ENCODE measurements around the gene MED19.

MED19 gene

DNA sequence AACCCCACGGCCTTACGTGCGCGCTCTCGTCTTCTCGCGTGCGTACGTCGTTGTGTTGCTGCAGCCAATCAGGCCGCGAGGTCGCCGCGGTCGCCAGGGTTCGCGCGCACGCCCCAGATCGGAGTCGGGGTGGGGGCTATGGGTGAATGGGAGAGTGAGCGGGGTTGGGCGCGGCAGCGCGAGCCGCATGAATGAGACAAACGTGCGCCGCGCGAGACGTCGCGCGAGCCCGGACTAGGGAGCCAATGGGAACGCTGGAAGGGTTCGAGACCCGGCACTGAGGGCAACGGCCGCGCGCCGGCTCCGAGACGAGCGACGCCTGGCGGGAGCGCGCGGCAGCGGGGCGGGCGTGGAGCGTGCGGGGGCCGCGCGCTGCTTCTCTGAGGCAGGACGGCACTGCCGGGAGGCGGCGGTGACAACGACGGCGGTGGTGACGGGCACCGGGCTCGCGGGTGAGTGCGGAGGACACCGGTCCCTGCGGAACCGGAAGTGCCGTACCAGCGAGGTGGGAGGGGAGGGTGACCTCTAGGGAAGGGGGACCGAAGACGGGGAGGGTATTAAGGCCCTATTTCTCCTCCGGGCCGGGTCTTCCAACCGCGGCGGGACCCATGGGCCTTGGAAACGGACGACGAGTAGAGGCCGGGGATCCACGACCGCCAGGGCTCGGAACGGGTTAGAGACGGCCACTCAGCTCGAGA is 44.1 kb downstream of the MED19 start, which contains the start of gene ZDHHC5:
Gene ZDHHC5 (plus strand): TSS at position 379 of the 698 bp plus-strand sequence. CDS start 4,977 bp downstream, outside the sequence.
- peak; percentile 99 for DNase-seq
- Histone ChIP-seq H3K27ac (peak within 1 kb of the TSS; percentile 92 to 95), H3K9me3 (no peaks in the 10 kb centered on the region), H3K36me3 (peaks cover 9 to 18% (median 12%) of the 10 kb centered on the region in 3 donors), H3K4me1 (peaks cover 0 to 26% (median 18%) of the 10 kb centered on the region in 4 donors), H3K27me3 (no peaks in the 10 kb centered on the region), H3K4me3 (peak within 1 kb of the TSS; percentile 72 to 76)
- TF ChIP-seq, protein P1, sequence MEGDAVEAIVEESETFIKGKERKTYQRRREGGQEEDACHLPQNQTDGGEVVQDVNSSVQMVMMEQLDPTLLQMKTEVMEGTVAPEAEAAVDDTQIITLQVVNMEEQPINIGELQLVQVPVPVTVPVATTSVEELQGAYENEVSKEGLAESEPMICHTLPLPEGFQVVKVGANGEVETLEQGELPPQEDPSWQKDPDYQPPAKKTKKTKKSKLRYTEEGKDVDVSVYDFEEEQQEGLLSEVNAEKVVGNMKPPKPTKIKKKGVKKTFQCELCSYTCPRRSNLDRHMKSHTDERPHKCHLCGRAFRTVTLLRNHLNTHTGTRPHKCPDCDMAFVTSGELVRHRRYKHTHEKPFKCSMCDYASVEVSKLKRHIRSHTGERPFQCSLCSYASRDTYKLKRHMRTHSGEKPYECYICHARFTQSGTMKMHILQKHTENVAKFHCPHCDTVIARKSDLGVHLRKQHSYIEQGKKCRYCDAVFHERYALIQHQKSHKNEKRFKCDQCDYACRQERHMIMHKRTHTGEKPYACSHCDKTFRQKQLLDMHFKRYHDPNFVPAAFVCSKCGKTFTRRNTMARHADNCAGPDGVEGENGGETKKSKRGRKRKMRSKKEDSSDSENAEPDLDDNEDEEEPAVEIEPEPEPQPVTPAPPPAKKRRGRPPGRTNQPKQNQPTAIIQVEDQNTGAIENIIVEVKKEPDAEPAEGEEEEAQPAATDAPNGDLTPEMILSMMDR (IDR thresholded peaks at IDR 0.05), result peak; percentile 47 to 48
- intact Hi-C loops (cut with DNase I; ENCODE audit: low total_unique reads), result loop anchor here (5.0 to 10.0 kb wide), 3 partner anchors 47 to 909 kb away; partner anchors contain the start of genes LPXN, MED19, TMX2 and ZFP91

DNA sequence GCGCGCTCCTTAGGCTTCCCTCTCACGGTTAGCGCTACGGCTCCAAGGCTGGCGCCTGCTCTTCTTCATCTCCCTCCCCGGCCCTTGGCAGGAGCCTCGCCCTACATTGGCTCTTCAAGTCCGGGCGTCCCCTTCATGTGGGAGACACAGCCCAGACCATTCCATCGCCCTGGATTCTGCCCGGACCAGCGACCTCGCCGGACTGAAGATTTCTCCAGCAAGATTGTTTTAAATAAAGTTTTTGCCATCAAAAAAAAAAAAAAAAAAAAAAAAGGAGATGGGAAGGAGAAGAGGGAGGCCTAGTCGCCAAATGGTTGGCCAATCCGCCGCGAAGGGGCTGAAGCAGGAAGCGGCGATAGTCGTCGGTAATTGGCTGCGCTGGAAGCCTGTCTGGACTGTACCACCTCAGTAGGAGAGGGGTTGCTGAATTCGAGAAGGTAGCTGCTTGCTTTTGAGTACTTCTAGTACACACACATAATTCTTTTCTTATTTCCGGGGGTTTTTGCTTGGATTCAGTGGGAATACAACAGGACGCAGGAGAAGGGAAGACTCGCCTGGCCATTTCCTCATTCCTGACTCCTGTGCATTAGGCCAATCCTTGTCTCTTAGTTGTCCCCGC is 44.8 kb downstream of the MED19 start:
- Histone ChIP-seq H3K36me3 (peaks cover 3 to 18% (median 9%) of the 10 kb centered on the region in 3 donors), H3K4me1 (peaks cover 0 to 26% (median 18%) of the 10 kb centered on the region in 4 donors), H3K4me3 (peak overlapping the region; percentile 72 to 76), H3K27ac (peak overlapping the region; percentile 92 to 95), H3K9me3 (no peaks in the 10 kb centered on the region), H3K27me3 (no peaks in the 10 kb centered on the region)
- intact Hi-C loops (cut with DNase I; ENCODE audit: low total_unique reads), result loop anchor here (5.0 to 10.0 kb wide), 3 partner anchors 48 to 910 kb away; partner anchors contain the start of genes LPXN, MED19, TMX2 and ZFP91
- TF ChIP-seq, protein P1 (IDR thresholded peaks at IDR 0.05), result peak in 1 of 2 experiments; percentile 12
- DNase-seq, result peak; percentile 99

DNA sequence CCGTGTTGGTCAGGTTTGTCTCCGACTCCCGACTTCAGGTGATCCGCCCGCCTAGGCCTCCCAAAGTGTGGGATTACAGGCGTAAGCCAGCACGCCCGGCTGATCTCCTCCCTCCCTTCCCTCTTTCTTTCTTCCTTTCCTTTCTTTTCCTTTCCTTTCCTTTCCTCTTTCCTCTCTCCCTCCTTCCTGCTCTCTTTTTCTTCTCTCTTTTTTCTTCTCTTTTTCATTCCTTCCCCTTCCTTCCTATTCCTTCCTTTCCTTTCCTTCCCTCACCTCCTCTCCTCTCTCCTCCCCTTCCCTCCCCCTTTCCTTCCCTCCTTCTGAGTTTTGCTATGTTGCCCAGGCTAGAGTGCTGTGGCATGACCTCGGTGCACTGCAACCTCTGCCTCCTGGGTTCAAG is 48.0 kb downstream of the MED19 start:
- intact Hi-C loops (cut with DNase I; ENCODE audit: low total_unique reads), result loop anchor here (5.0 to 10.0 kb wide), 3 partner anchors 51 to 327 kb away; partner anchors contain the start of genes MED19, P2RX3, SSRP1 and TMX2
- TF ChIP-seq, protein P1 (IDR thresholded peaks at IDR 0.05), result no peak
- Histone ChIP-seq H3K9me3 (no peaks in the 10 kb centered on the region), H3K27me3 (no peaks in the 10 kb centered on the region), H3K4me3 (no peak overlapping the region), H3K27ac (no peak overlapping the region), H3K4me1 (peaks cover 0 to 19% (median 8%) of the 10 kb centered on the region in 4 donors), H3K36me3 (peaks cover 30 to 40% (median 36%) of the 10 kb centered on the region in 3 donors)
- no peak for DNase-seq

DNA sequence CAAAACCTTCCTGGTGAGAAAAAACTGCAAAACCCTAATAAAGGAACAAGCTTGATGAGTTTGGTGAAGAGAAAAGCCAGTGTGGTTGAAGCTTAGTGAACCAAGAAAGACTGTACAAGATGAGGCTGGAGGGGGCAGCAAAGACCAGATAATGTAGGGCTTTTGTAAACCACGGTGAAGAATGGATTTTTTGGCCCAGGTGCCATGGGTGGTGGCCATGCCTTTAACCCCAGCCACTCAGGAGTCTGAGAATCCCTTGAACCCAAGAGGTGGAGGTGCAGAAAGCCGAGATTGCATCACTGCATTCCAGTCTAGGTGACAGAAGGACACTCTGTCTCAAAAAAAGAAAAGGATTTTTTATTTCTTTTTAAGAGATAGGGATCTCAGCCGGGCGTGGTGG is 49.1 kb downstream of the MED19 start:
- intact Hi-C loops (cut with DNase I; ENCODE audit: low total_unique reads), result loop anchor here (5.0 to 10.0 kb wide), 3 partner anchors 52 to 326 kb away; partner anchors contain the start of genes MED19, P2RX3, SSRP1 and TMX2
- Histone ChIP-seq H3K36me3 (peaks cover 30 to 40% (median 36%) of the 10 kb centered on the region in 3 donors), H3K4me3 (no peak overlapping the region), H3K27me3 (no peaks in the 10 kb centered on the region), H3K9me3 (no peaks in the 10 kb centered on the region), H3K4me1 (peaks cover 0 to 28% (median 16%) of the 10 kb centered on the region in 4 donors), H3K27ac (no peak overlapping the region)
- TF ChIP-seq, protein P1 (IDR thresholded peaks at IDR 0.05), result no peak
- no peak for DNase-seq

DNA sequence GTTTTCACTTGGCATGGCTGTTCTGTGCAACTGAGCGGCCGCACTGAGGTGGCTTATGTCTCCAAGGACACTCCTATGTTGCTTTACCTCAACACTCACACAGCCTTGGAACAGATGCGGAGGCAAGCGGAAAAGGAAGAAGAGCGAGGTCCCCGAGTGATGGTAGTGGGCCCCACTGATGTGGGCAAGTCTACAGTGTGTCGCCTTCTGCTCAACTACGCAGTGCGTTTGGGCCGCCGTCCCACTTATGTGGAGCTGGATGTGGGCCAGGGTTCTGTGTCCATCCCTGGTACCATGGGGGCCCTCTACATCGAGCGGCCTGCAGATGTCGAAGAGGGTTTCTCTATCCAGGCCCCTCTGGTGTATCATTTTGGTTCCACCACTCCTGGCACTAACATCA is 52.3 kb downstream of the MED19 start:
- intact Hi-C loops (cut with DNase I; ENCODE audit: low total_unique reads), result loop anchor here (5.0 to 10.0 kb wide), 3 partner anchors 55 to 322 kb away; partner anchors contain the start of genes MED19, P2RX3, SSRP1 and TMX2
- peaks cover 0 to 25% (median 20%) of the 10 kb centered on the region in 4 donors for H3K4me1 ChIP-seq
- H3K27ac ChIP-seq, result no peak overlapping the region
- H3K36me3 ChIP-seq, result peaks cover 30 to 40% (median 36%) of the 10 kb centered on the region in 3 donors
- no peaks in the 10 kb centered on the region for H3K9me3 ChIP-seq
- H3K27me3 ChIP-seq, result no peaks in the 10 kb centered on the region
- no peak overlapping the region for H3K4me3 ChIP-seq
- TF ChIP-seq, protein P1 (IDR thresholded peaks at IDR 0.05), result no peak
- no peak for DNase-seq
